Fibroblast of skin of right biceps (primary cell): ENCODE measurements around the gene ZNF143.

Experiments used
- DNase-seq: peaks from one replicate; pipeline ENCODE4 v3.0.0-alpha.2; 2013

The ZNF143 gene

DNA sequence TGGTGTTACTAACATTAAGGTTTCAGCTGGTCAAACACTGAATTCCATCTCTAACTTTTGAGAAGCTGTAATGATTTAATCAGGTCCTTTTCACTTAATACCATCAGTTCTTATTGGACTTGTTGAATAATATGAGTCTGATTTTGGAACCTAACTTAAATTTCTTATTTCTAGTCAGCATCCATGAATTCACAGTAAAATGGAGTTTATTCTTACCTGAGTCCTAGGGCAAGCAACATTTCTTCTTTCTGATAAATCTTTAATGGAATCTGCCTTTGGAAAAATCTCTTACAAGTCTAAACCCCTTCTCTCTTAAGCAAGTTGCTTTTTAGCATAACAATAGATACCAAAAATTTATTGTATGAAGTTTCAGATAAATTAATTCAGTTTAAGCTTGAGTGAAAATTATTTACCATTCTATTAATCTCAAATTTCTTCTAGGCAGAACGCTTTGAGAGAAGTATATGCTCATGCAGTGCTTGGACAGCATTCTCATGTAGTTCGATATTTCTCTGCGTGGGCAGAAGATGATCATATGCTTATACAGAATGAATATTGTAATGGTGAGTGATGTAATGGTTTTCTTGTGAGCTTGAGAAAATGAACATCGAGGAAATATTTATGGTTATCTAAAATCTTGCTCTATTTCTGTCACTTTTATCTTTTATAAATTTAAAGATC lies 116.0 kb downstream of the ZNF143 start:
- DNase-seq = no peak

DNA sequence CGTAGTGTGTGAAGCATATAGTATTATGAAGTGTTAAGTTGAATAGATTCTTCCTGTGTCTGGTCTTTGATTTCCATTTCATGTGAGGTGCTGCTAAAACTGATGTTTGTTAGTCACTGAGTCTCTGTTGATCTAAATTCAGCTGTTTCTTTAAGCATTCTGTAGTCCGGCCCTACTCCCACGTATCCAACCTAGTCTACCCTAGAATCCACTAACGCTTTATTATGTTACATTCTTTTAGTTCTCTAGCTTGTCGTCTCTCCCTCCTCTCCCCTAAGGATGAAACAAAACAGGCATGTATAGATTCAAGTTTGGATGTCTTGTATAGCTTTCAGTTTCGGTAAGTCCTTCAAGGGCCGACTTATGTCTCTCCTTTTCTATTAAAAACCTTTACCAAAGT lies 116.7 kb downstream of the ZNF143 start:
- DNase-seq = no peak
